Upper lobe of right lung (tissue), 1 donor: ENCODE results near the gene CBS. TPM values are rescaled to one million over a fixed set of nuclear protein-coding genes. Genes with fewer than 3 reads are reported as not detected.
A peak's percentile ranks its signal among the peaks of the same experiment; 100 is the strongest.

Experiments used
- ATAC-seq: fragments of 200-7000 bp; cut with Tn5 transposase; one replicate; pipeline ENCODE4 v1.9.1; 2020; ENCODE audit warnings: mild to moderate bottlenecking, moderate library complexity
- DNase-seq: peaks from one replicate; pipeline ENCODE4 v3.0.0-alpha.2; 2020
- H3K27ac ChIP-seq: fragments of 200-600 bp; one replicate; pipeline ENCODE4 v1.8.0; 2022
- H3K27me3 ChIP-seq: fragments of 200-600 bp; one replicate; pipeline ENCODE4 v1.8.0; 2022; ENCODE audit warnings: mild to moderate bottlenecking
- H3K36me3 ChIP-seq: fragments of 200-600 bp; one replicate; pipeline ENCODE4 v1.8.0; 2022
- H3K4me1 ChIP-seq: fragments of 200-600 bp; one replicate; pipeline ENCODE4 v1.8.0; 2022
- H3K4me3 ChIP-seq: fragments of 200-600 bp; one replicate; pipeline ENCODE4 v1.8.0; 2022; ENCODE audit warnings: mild to moderate bottlenecking
- H3K9me3 ChIP-seq: fragments of 200-600 bp; one replicate; pipeline ENCODE4 v1.8.0; 2022
- CTCF ChIP-seq: fragments of 200-600 bp; IDR thresholded peaks from one replicate; pipeline ENCODE4 v1.8.0; 2022; ENCODE audit warnings: antibody characterized with exemption
- intact Hi-C: fragments of 100-400 bp; cut with DNase I; formaldehyde crosslinking; loops from one replicate; pipeline ENCODE4 v1.11.0; 2022
- total RNA-seq: library from RNA; stranded (reverse); fragmentation: NEBNext Ultra II Directional; extraction: Animal tissue kit (Norgen Biotek cat#: 25700); gene quantifications from one replicate; pipeline ENCODE4 v1.2.1, GENCODE V29; 2021
- donor health status: DM: no; HTN: yes; CAD: no; lungs with severe emphysema.

Gene CBS
- total RNA-seq, 1 donor from 2014 or later: 69.0 TPM

GRCh38 chr21:43024439-43025136 lies 51.0 kb downstream of the CBS start:
- H3K27ac ChIP-seq: no peak overlapping the region
- H3K4me3 ChIP-seq: no peak overlapping the region
- peak; percentile 21 for DNase-seq
- no peaks in the 10 kb centered on the region for H3K4me1 ChIP-seq
- no peaks in the 10 kb centered on the region for H3K27me3 ChIP-seq
- TF ChIP-seq CTCF: no peak
- ATAC-seq: no peak
- H3K9me3 ChIP-seq: no peaks in the 10 kb centered on the region
- intact Hi-C loops: no loop called here
- H3K36me3 ChIP-seq: peaks cover 53% of the 10 kb centered on the region

- no peak overlapping the region for H3K27ac ChIP-seq
- no peak overlapping the region for H3K4me3 ChIP-seq
- ATAC-seq: no peak
- no peak for TF ChIP-seq CTCF
- no peaks in the 10 kb centered on the region for H3K4me1 ChIP-seq
- DNase-seq: peak; percentile 8
- H3K27me3 ChIP-seq: no peaks in the 10 kb centered on the region
- peaks cover 41% of the 10 kb centered on the region for H3K36me3 ChIP-seq
- H3K9me3 ChIP-seq: no peaks in the 10 kb centered on the region
- intact Hi-C loops: no loop called here
Measured at GRCh38 chr21:43023175-43023574, 52.5 kb downstream of the CBS start.

- H3K4me1 ChIP-seq: no peaks in the 10 kb centered on the region
- no peaks in the 10 kb centered on the region for H3K27me3 ChIP-seq
- peaks cover 52% of the 10 kb centered on the region for H3K36me3 ChIP-seq
- no peak overlapping the region for H3K27ac ChIP-seq
- no peak overlapping the region for H3K4me3 ChIP-seq
- ATAC-seq (peak; percentile 33), DNase-seq (peak; percentile 46)
- no peak for TF ChIP-seq CTCF
- no peaks in the 10 kb centered on the region for H3K9me3 ChIP-seq
- intact Hi-C loops: no loop called here
Measured at GRCh38 chr21:43021756-43022600, 53.7 kb downstream of the CBS start.

GRCh38 chr21:43021191-43021590 lies 54.4 kb downstream of the CBS start:
- no peaks in the 10 kb centered on the region for H3K9me3 ChIP-seq
- intact Hi-C loops: no loop called here
- H3K36me3 ChIP-seq: peaks cover 58% of the 10 kb centered on the region
- ATAC-seq (no peak), DNase-seq (peak; percentile 31)
- TF ChIP-seq CTCF: no peak
- H3K27me3 ChIP-seq: no peaks in the 10 kb centered on the region
- H3K4me3 ChIP-seq: no peak overlapping the region
- no peak overlapping the region for H3K27ac ChIP-seq
- no peaks in the 10 kb centered on the region for H3K4me1 ChIP-seq

GRCh38 chr21:43020771-43021170 lies 54.9 kb downstream of the CBS start:
- Histone ChIP-seq H3K4me3 (no peak overlapping the region), H3K9me3 (no peaks in the 10 kb centered on the region), H3K27me3 (no peaks in the 10 kb centered on the region), H3K4me1 (no peaks in the 10 kb centered on the region), H3K36me3 (peaks cover 62% of the 10 kb centered on the region), H3K27ac (no peak overlapping the region)
- ATAC-seq (no peak), DNase-seq (peak; percentile 21)
- intact Hi-C loops: no loop called here
- TF ChIP-seq CTCF: no peak
